ENCODE data around the gene RSPRY1. TPM values are rescaled to one million over a fixed set of nuclear protein-coding genes. Genes with fewer than 3 reads are reported as not detected.

Gene RSPRY1
- total and polyA plus RNA-seq, 2 of the 4 experiments (the other 2 are of a cell fraction): 25.2 to 62.2 TPM

DNA sequence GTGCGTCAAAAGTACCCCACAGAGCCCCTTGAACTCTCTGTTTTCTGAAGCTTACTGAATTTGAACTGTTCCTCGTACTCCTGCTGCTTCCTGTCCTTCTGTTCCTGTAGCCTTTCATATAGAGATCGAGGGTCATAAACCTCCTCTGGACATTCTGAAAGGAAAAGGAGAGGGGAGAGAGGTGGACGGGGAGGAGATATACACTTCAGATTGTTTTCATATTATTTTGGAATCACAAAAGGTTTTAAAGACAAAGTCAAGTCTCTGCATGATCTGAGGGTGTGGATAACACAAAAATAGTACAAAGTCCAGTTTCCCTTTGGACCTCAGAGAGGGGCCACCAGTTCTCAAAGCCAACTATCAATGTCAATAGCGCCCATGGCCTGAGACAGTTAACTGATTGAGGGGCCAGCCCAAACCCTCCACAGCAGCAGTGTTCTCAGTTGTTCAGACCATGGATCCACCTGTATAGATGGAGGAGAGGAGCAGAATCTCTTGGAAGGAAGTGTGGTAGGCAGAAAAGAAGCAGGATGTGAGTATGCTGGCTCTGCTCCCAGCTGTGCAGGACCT is 13.3 kb upstream of the RSPRY1 start:
- Histone ChIP-seq H3K9ac (ENCODE audit: low read depth, low read length) (no peak overlapping the region), H2AK9ac (replicated peaks; ENCODE audit: low read depth, low read length, poor library complexity) (no peak overlapping the region), H3K9me1 (ENCODE audit: insufficient read depth, low read length) (no peaks in the 10 kb centered on the region), H3K18ac (ENCODE audit: low read depth, low read length) (no peak overlapping the region), H2BK20ac (ENCODE audit: low read depth, low read length) (no peak overlapping the region), H3K27ac (ENCODE audit: insufficient read depth, low read length) (no peak overlapping the region), H2BK120ac (ENCODE audit: low read depth, low read length) (no peak overlapping the region), H2AK5ac (ENCODE audit: low read depth, low read length) (no peak overlapping the region), H3K4me2 (ENCODE audit: low read depth, low read length) (no peak overlapping the region), H2BK15ac (ENCODE audit: low read depth, low read length) (no peak overlapping the region), H4K8ac (ENCODE audit: low read depth in 2 of 2, low read length in 2 of 2) (no peak overlapping the region), H3K4me1 (ENCODE audit: control insufficient read depth, insufficient read depth, low read length) (0 out of 2 replicates have a peak, but pooled peaks cover 2% of the 10 kb centered on the region), H3K56ac (ENCODE audit: extremely low read depth, insufficient read depth, low read length) (no peak overlapping the region), H2AFZ (replicated peaks; ENCODE audit: low read length, poor library complexity) (no peak overlapping the region), H3K14ac (replicated peaks; ENCODE audit: low read depth, low read length) (no peak overlapping the region), H3K4ac (ENCODE audit: low read depth, low read length) (no peak overlapping the region), H3K27me3 (ENCODE audit: control insufficient read depth, insufficient read depth, low read length) (no peaks in the 10 kb centered on the region), H4K20me1 (ENCODE audit: insufficient read depth, low read length) (peaks cover 7% of the 10 kb centered on the region; the same call in 1 of the 2 replicates), H2BK5ac (ENCODE audit: low read depth, low read length, poor library complexity, severe bottlenecking) (no peak overlapping the region), H3K36me3 (ENCODE audit: control insufficient read depth, insufficient read depth, low read length) (peaks cover 29% of the 10 kb centered on the region), H3K79me1 (ENCODE audit: low read depth in 1 of 2, low read length in 2 of 2) (peaks cover 22 to 28% of the 10 kb centered on the region in 2 experiments; a peak in 3 of 4 replicates), H3K9me3 (ENCODE audit: control insufficient read depth, insufficient read depth, low read length) (no peaks in the 10 kb centered on the region), H4K91ac (ENCODE audit: insufficient read depth, low read depth, low read length) (no peak overlapping the region), H4K5ac (ENCODE audit: low read depth, low read length) (no peak overlapping the region), H3K23ac (ENCODE audit: low read depth, low read length) (no peak overlapping the region), H3K4me3 (ENCODE audit: insufficient read depth, low read depth, low read length) (no peak overlapping the region)
- DNase-seq (no peak), ATAC-seq (ENCODE audit: low read depth) (no peak)
- WGBS, 2 experiments (ENCODE audit: extremely low coverage in 2 of 2, insufficient read length in 1 of 2): no CpG with 5 or more reads among the region's 5 CpGs
- dilution Hi-C loops (cut with HindIII; ENCODE audit: low sequenced_read_pairs, unreplicated experiment): no loop called here
- ChIA-PET CTCF (no interaction called here), POLR2A (ENCODE audit: unreplicated experiment) (no interaction called here)
- in situ Hi-C loops (cut with MboI; ENCODE audit: low sequenced_read_pairs): no loop called here
- intact Hi-C loops (cut with micrococcal nuclease): no loop called here
- no TSS peak for BruUV-seq (replicated peaks)
- no peak for TF ChIP-seq MXI1 (IDR thresholded peaks at IDR 0.05; ENCODE audit: borderline replicate concordance, low read depth, low read length)
- TF ChIP-seq FOS (IDR thresholded peaks at IDR 0.05; ENCODE audit: low read depth, low read length): no peak
- TF ChIP-seq MAZ (IDR thresholded peaks at IDR 0.05; ENCODE audit: borderline replicate concordance, low read depth, low read length): no peak
- TF ChIP-seq MAFK (IDR thresholded peaks at IDR 0.05; ENCODE audit: low read depth, low read length): no peak
- no peak for TF ChIP-seq SMC3 (IDR thresholded peaks at IDR 0.05; ENCODE audit: low read depth, low read length)
- no peak for TF ChIP-seq RCOR1 (IDR thresholded peaks at IDR 0.05; ENCODE audit: insufficient replicate concordance, low read length)
- TF ChIP-seq POLR2A (IDR thresholded peaks at IDR 0.05; ENCODE audit: low read depth, low read length): no peak
- TF ChIP-seq CEBPB (IDR thresholded peaks at IDR 0.05; ENCODE audit: low read depth, low read length): no peak
- no peak for TF ChIP-seq USF2 (IDR thresholded peaks at IDR 0.05; ENCODE audit: low read depth, low read length)
- TF ChIP-seq CTCF (conservative IDR thresholded peaks at IDR 0.05; ENCODE audit: low read depth, low read length): no peak
- no peak for TF ChIP-seq RFX5 (IDR thresholded peaks at IDR 0.05; ENCODE audit: low read depth, low read length)
- TF ChIP-seq RAD21 (IDR thresholded peaks at IDR 0.05; ENCODE audit: low read length): no peak
- no peak for TF ChIP-seq NFE2L2 (IDR thresholded peaks at IDR 0.05; ENCODE audit: low read depth, low read length)
